K562 (cell line): Measurements from ENCODE around the gene RHD. TPM values are rescaled to one million over a fixed set of nuclear protein-coding genes. Genes with fewer than 3 reads are reported as not detected.
A peak's percentile ranks its signal among the peaks of the same experiment; 100 is the strongest.

Experiments
- CBFA2T2 ChIP-seq: fragments of 450-650 bp; conservative IDR thresholded peaks from 2 replicates; pipeline ENCODE4 v1.6.1; 2017; ENCODE audit warnings: mild to moderate bottlenecking
- CREB3L1 ChIP-seq: fragments of 450-650 bp; IDR thresholded peaks from 2 replicates; pipeline ENCODE4 v1.6.1; 2014; ENCODE audit warnings: low read depth, mild to moderate bottlenecking, moderate library complexity, borderline replicate concordance
- EGR1 ChIP-seq: fragments of 450-650 bp; conservative IDR thresholded peaks from 2 replicates; pipeline ENCODE4 v1.6.1; 2017; ENCODE audit warnings: mild to moderate bottlenecking
- FIP1L1 ChIP-seq: fragments of 200-400 bp; formaldehyde crosslinking; IDR thresholded peaks from 2 replicates; pipeline ENCODE4 v1.6.1; 2018; ENCODE audit warnings: mild to moderate bottlenecking, low read depth, low read length; ENCODE audit not compliant: poor library complexity, severe bottlenecking
- FOXA1 ChIP-seq: fragments of 450-650 bp; IDR thresholded peaks from 2 replicates; pipeline ENCODE4 v1.6.1; 2016; ENCODE audit warnings: mild to moderate bottlenecking, borderline replicate concordance
- FOXK1 ChIP-seq: sonication (generic); formaldehyde crosslinking; IDR thresholded peaks from 2 replicates; pipeline ENCODE4 v1.8.0; 2022; ENCODE audit warnings: missing genetic modification reagents, mild to moderate bottlenecking, borderline replicate concordance
- IRF2 ChIP-seq: sonication (generic); formaldehyde crosslinking; IDR thresholded peaks from 2 replicates; pipeline ENCODE4 v1.8.1; 2022; ENCODE audit warnings: mild to moderate bottlenecking, missing genetic modification reagents
- MEIS2 ChIP-seq: fragments of 450-650 bp; IDR thresholded peaks from 2 replicates; pipeline ENCODE4 v1.6.1; 2014; ENCODE audit warnings: mild to moderate bottlenecking; ENCODE audit not compliant: partially characterized antibody
- NR1H2 ChIP-seq: sonication (generic); formaldehyde crosslinking; IDR thresholded peaks from 2 replicates; pipeline ENCODE4 v1.4.0; 2020; ENCODE audit warnings: mild to moderate bottlenecking, missing genetic modification reagents
- RBM14 ChIP-seq: fragments of 200-400 bp; formaldehyde crosslinking; IDR thresholded peaks from 2 replicates; pipeline ENCODE4 v1.6.1; 2018; ENCODE audit warnings: low read depth, mild to moderate bottlenecking, low read length, moderate library complexity, borderline replicate concordance; ENCODE audit not compliant: insufficient read depth
- SMARCB1 ChIP-seq: IDR thresholded peaks from 2 replicates; pipeline ENCODE4 v1.6.1; 2011; ENCODE audit warnings: improper control_type of control experiment, low read depth; ENCODE audit not compliant: insufficient read length
- SOX6 ChIP-seq: fragments of 450-650 bp; IDR thresholded peaks from 2 replicates; pipeline ENCODE4 v1.6.1; 2014; ENCODE audit warnings: mild to moderate bottlenecking
- THRAP3 ChIP-seq: fragments of 450-650 bp; IDR thresholded peaks from 2 replicates; pipeline ENCODE4 v1.6.1; 2016; ENCODE audit warnings: mild to moderate bottlenecking, inconsistent platforms, borderline replicate concordance
- THRB ChIP-seq: fragments of 450-650 bp; formaldehyde crosslinking; conservative IDR thresholded peaks from 2 replicates; pipeline ENCODE4 v1.4.0; 2022; ENCODE audit warnings: mild to moderate bottlenecking, missing genetic modification characterization
- ZNF174 ChIP-seq: fragments of 250-450 bp; sonication (Bioruptor Pico); IDR thresholded peaks from 2 replicates; pipeline ENCODE4 v1.4.0; 2020; ENCODE audit warnings: mild to moderate bottlenecking
- ZNF449 ChIP-seq: fragments of 250-450 bp; sonication (Bioruptor Pico); IDR thresholded peaks from 2 replicates; pipeline ENCODE4 v1.8.0; 2022; ENCODE audit warnings: moderate library complexity, mild to moderate bottlenecking, inconsistent platforms
- polyA plus RNA-seq, 8 experiments: library from polyadenylated mRNA; depleted of rRNA in 4 of 8; stranded (reverse) in 5 of 8; unstranded in 3 of 8; fragments of >200 nt; fragmentation: Nextera tagmentation in 2 of 8; fragmentation: Illumina TruSeq in 1 of 8; extraction: Ambion mirVana in 2 of 8; extraction: Trizol in 1 of 8; gene quantifications; 2 replicates each; pipeline versions ENCODE4 v1.2.1 to v1.2.3, GENCODE V29; 2011 to 2014; ENCODE audit warnings: inconsistent platforms in 1 of 8, missing spikeins in 1 of 8
- total RNA-seq, 7 experiments: library from RNA; depleted of rRNA in 6 of 7; stranded (reverse); fragments of >200 nt in 6 of 7; fragmentation: Illumina TruSeq in 2 of 7; extraction: Trizol in 2 of 7; gene quantifications; 2 replicates each; pipeline versions ENCODE4 v1.2.1 to v1.2.3, GENCODE V29; 2011 to 2021; ENCODE audit warnings: low replicate concordance in 1 of 7
- TF ChIP-seq, protein P1 (sequence below): IDR thresholded peaks from 2 replicates; pipeline ENCODE4 v1.6.1; 2016; ENCODE audit warnings: missing genetic modification characterization, missing compliant biosample characterization
- TF ChIP-seq, protein P2 (sequence below): fragments of 250-450 bp; sonication (Bioruptor Pico); IDR thresholded peaks from 2 replicates; pipeline ENCODE4 v1.4.0; 2020; ENCODE audit warnings: mild to moderate bottlenecking, moderate library complexity, borderline replicate concordance

The RHD gene
- total and polyA plus RNA-seq, 9 of the 15 experiments (the other 6 are each of a cell fraction or from before 2014, with no cell fraction given), result 8.8 to 32.4 (median 15.0) TPM

DNA sequence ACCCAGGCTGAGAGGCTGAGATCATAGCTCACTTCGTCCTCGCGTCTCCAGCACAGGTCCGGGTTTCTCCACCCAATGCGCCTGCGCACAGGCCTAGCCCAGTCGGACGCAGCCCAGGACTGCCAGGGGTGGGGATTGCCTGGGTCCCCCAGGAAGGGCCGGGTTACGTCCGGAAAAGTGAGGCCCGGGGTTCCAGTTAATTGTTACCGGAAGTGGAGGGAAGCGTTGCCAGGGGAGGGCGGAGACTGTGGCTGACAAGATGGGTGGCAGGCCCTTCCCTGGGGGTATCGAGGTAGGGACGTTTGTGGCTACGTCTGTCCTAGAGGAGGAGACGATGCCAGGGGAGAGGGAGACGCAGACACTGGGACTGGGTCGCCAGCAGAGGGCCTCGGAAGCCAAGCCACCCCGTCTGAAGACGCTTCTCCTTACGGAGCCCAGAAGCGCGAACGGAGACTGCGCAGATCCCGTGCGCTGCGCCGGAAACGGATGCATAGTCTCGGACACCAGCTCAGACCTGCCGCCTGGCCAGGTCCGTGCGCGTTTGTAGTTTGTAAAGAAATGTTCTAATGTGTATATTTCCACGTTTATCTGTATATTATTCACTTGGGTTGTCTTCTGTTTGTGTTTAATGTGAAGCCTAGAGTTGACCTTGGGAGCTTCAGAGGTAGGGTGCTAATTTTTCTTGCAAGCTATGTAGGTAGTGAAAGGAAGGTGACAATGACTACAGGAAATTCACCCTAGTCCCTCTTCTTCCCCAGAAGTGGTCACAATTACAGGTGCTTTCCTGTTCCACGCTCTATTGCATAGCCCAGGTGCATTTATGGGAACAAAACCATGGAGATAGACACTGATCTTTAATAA is 32.4 kb upstream of the RHD start (continued):
- no peak for TF ChIP-seq THRAP3
- 0 out of 2 replicates have a peak, but pooled peaks have one; percentile 57 for TF ChIP-seq ZNF449 (CRISPR knock-in tag)
- peak; percentile 52 for TF ChIP-seq FIP1L1
- TF ChIP-seq RBM14, result no peak
- TF ChIP-seq SOX6, result peak; percentile 69; the same call in 1 of the 2 replicates
- TF ChIP-seq FOXA1, result no peak
- peak; percentile 73 for TF ChIP-seq MEIS2
- TF ChIP-seq THRB (CRISPR knock-in tag), result peak; percentile 83
- peak; percentile 39; the same call in 1 of the 2 replicates for TF ChIP-seq CREB3L1
- no peak for TF ChIP-seq SMARCB1
- no peak for TF ChIP-seq IRF2
- 0 out of 2 replicates have a peak, but pooled peaks have one; percentile 78 for TF ChIP-seq ZNF174 (CRISPR knock-in tag)
- TF ChIP-seq CBFA2T2, result no peak
- TF ChIP-seq, protein P1, sequence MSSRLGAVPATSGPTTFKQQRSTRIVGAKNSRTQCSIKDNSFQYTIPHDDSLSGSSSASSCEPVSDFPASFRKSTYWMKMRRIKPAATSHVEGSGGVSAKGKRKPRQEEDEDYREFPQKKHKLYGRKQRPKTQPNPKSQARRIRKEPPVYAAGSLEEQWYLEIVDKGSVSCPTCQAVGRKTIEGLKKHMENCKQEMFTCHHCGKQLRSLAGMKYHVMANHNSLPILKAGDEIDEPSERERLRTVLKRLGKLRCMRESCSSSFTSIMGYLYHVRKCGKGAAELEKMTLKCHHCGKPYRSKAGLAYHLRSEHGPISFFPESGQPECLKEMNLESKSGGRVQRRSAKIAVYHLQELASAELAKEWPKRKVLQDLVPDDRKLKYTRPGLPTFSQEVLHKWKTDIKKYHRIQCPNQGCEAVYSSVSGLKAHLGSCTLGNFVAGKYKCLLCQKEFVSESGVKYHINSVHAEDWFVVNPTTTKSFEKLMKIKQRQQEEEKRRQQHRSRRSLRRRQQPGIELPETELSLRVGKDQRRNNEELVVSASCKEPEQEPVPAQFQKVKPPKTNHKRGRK (tag), result no peak
- no peak for TF ChIP-seq FOXK1 (CRISPR knock-in tag)
- TF ChIP-seq, protein P2, sequence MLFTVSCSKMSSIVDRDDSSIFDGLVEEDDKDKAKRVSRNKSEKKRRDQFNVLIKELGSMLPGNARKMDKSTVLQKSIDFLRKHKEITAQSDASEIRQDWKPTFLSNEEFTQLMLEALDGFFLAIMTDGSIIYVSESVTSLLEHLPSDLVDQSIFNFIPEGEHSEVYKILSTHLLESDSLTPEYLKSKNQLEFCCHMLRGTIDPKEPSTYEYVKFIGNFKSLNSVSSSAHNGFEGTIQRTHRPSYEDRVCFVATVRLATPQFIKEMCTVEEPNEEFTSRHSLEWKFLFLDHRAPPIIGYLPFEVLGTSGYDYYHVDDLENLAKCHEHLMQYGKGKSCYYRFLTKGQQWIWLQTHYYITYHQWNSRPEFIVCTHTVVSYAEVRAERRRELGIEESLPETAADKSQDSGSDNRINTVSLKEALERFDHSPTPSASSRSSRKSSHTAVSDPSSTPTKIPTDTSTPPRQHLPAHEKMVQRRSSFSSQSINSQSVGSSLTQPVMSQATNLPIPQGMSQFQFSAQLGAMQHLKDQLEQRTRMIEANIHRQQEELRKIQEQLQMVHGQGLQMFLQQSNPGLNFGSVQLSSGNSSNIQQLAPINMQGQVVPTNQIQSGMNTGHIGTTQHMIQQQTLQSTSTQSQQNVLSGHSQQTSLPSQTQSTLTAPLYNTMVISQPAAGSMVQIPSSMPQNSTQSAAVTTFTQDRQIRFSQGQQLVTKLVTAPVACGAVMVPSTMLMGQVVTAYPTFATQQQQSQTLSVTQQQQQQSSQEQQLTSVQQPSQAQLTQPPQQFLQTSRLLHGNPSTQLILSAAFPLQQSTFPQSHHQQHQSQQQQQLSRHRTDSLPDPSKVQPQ (CRISPR knock-in tag), result no peak
- no peak for TF ChIP-seq EGR1
- no peak for TF ChIP-seq NR1H2 (CRISPR knock-in tag)
